Progenitor cell of endocrine pancreas (in vitro differentiated cells): Measurements from ENCODE around the gene EMX1. TPM values are rescaled to one million over a fixed set of nuclear protein-coding genes. Genes with fewer than 3 reads are reported as not detected.
A peak's percentile ranks its signal among the peaks of the same experiment; 100 is the strongest.

Experiments used
- DNase-seq: peaks from one replicate; pipeline ENCODE4 v3.0.0; 2021; ENCODE audit warnings: low spot score; ENCODE audit not compliant: unreplicated experiment
- H3K27ac Mint-ChIP-seq: 2 replicates; pipeline ENCODE4 v1.8.0; 2021; ENCODE audit warnings: mild to moderate bottlenecking, moderate library complexity, mixed read lengths
- H3K27me3 Mint-ChIP-seq: 2 replicates; pipeline ENCODE4 v1.8.0; 2021; ENCODE audit warnings: mixed read lengths
- H3K36me3 Mint-ChIP-seq: 2 replicates; pipeline ENCODE4 v1.8.0; 2022; ENCODE audit warnings: mixed read lengths; ENCODE audit not compliant: insufficient read depth
- H3K4me1 Mint-ChIP-seq: 2 replicates; pipeline ENCODE4 v1.8.0; 2021; ENCODE audit warnings: low read depth, mixed read lengths
- H3K4me3 Mint-ChIP-seq: 2 replicates; pipeline ENCODE4 v1.8.0; 2021; ENCODE audit warnings: low read depth, mild to moderate bottlenecking, moderate library complexity, mixed read lengths
- H3K9me3 Mint-ChIP-seq: 2 replicates; pipeline ENCODE4 v1.8.0; 2021; ENCODE audit warnings: low read depth, mixed read lengths
- CTCF ChIP-seq: fragments of 200-600 bp; sonication (generic); IDR thresholded peaks from one replicate; pipeline ENCODE4 v1.5.0; 2021; ENCODE audit warnings: antibody characterized with exemption, mild to moderate bottlenecking; ENCODE audit not compliant: unreplicated experiment
- total RNA-seq: library from RNA; stranded (reverse); gene quantifications from 2 replicates; pipeline ENCODE4 v1.2.1, GENCODE V29; 2021

The EMX1 gene
- total RNA-seq, 1 donor from 2014 or later = 0.69 TPM

- no peaks in the 10 kb centered on the region for H3K27me3 Mint-ChIP-seq
- H3K36me3 Mint-ChIP-seq = peaks cover 2% of the 10 kb centered on the region
- peaks cover 59% of the 10 kb centered on the region for H3K4me1 Mint-ChIP-seq
- H3K9me3 Mint-ChIP-seq = no peaks in the 10 kb centered on the region
- peak overlapping the region; percentile 78 for H3K27ac Mint-ChIP-seq
- no peak for TF ChIP-seq CTCF
- no peak for DNase-seq
- H3K4me3 Mint-ChIP-seq = no peak overlapping the region
These were observed 63.4 kb downstream of the EMX1 start for GRCh38 chr2:72980535-72981217.

GRCh38 chr2:72981536-72981935, 64.2 kb downstream of the EMX1 start:
- no peak for TF ChIP-seq CTCF
- Mint-ChIP-seq H3K36me3 (peaks cover 2% of the 10 kb centered on the region), H3K4me3 (no peak overlapping the region), H3K27ac (no peak overlapping the region), H3K4me1 (peaks cover 65% of the 10 kb centered on the region), H3K9me3 (no peaks in the 10 kb centered on the region), H3K27me3 (no peaks in the 10 kb centered on the region)
- no peak for DNase-seq

GRCh38 chr2:72982219-72982618, 64.9 kb downstream of the EMX1 start:
- Mint-ChIP-seq H3K27me3 (no peaks in the 10 kb centered on the region), H3K4me3 (peak overlapping the region; percentile 40), H3K36me3 (peaks cover 2% of the 10 kb centered on the region), H3K4me1 (peaks cover 69% of the 10 kb centered on the region), H3K9me3 (no peaks in the 10 kb centered on the region), H3K27ac (peak overlapping the region; percentile 82)
- TF ChIP-seq CTCF = no peak
- DNase-seq = no peak

GRCh38 chr2:72982781-72983499, 65.6 kb downstream of the EMX1 start:
- H3K4me1 Mint-ChIP-seq = peaks cover 70% of the 10 kb centered on the region
- peaks cover 2% of the 10 kb centered on the region for H3K36me3 Mint-ChIP-seq
- peak overlapping the region; percentile 40 for H3K4me3 Mint-ChIP-seq
- no peak for TF ChIP-seq CTCF
- H3K27ac Mint-ChIP-seq = peak overlapping the region; percentile 82
- no peaks in the 10 kb centered on the region for H3K9me3 Mint-ChIP-seq
- no peaks in the 10 kb centered on the region for H3K27me3 Mint-ChIP-seq
- DNase-seq = no peak

- Mint-ChIP-seq H3K27ac (peak overlapping the region; percentile 80), H3K27me3 (no peaks in the 10 kb centered on the region), H3K36me3 (peaks cover 2% of the 10 kb centered on the region), H3K4me3 (peak overlapping the region; percentile 4), H3K4me1 (peaks cover 70% of the 10 kb centered on the region), H3K9me3 (no peaks in the 10 kb centered on the region)
- TF ChIP-seq CTCF = no peak
- DNase-seq = no peak
These were observed 66.3 kb downstream of the EMX1 start for GRCh38 chr2:72983500-72984161.
